Measurements from ENCODE around the gene AZU1. TPM values are rescaled to one million over a fixed set of nuclear protein-coding genes. Genes with fewer than 3 reads are reported as not detected.

The AZU1 gene
- total RNA-seq, 1 donor from 2014 or later = 0.21 TPM

GRCh38 chr19:782185-782877 is 45.3 kb upstream of the AZU1 start:
- Mint-ChIP-seq H3K36me3 (ENCODE audit: low read depth, unreplicated experiment) (no peaks in the 10 kb centered on the region), H3K4me1 (ENCODE audit: unreplicated experiment) (peaks cover 21% of the 10 kb centered on the region), H3K4me3 (ENCODE audit: unreplicated experiment) (peak overlapping the region; percentile 85), H3K27me3 (ENCODE audit: unreplicated experiment) (peaks cover 4% of the 10 kb centered on the region), H3K27ac (ENCODE audit: unreplicated experiment) (peak overlapping the region; percentile 92), H3K9me3 (ENCODE audit: unreplicated experiment) (no peaks in the 10 kb centered on the region)
- peak; percentile 37 for DNase-seq (ENCODE audit: low spot score)
- TF ChIP-seq, protein P1, sequence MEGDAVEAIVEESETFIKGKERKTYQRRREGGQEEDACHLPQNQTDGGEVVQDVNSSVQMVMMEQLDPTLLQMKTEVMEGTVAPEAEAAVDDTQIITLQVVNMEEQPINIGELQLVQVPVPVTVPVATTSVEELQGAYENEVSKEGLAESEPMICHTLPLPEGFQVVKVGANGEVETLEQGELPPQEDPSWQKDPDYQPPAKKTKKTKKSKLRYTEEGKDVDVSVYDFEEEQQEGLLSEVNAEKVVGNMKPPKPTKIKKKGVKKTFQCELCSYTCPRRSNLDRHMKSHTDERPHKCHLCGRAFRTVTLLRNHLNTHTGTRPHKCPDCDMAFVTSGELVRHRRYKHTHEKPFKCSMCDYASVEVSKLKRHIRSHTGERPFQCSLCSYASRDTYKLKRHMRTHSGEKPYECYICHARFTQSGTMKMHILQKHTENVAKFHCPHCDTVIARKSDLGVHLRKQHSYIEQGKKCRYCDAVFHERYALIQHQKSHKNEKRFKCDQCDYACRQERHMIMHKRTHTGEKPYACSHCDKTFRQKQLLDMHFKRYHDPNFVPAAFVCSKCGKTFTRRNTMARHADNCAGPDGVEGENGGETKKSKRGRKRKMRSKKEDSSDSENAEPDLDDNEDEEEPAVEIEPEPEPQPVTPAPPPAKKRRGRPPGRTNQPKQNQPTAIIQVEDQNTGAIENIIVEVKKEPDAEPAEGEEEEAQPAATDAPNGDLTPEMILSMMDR (IDR thresholded peaks at IDR 0.05; ENCODE audit: unreplicated experiment) = no peak

- H3K36me3 Mint-ChIP-seq (ENCODE audit: low read depth, unreplicated experiment) = no peaks in the 10 kb centered on the region
- H3K27me3 Mint-ChIP-seq (ENCODE audit: unreplicated experiment) = peaks cover 4% of the 10 kb centered on the region
- no peaks in the 10 kb centered on the region for H3K9me3 Mint-ChIP-seq (ENCODE audit: unreplicated experiment)
- TF ChIP-seq, protein P1 (IDR thresholded peaks at IDR 0.05; ENCODE audit: unreplicated experiment) = no peak
- peak overlapping the region; percentile 85 for H3K4me3 Mint-ChIP-seq (ENCODE audit: unreplicated experiment)
- H3K4me1 Mint-ChIP-seq (ENCODE audit: unreplicated experiment) = peaks cover 21% of the 10 kb centered on the region
- H3K27ac Mint-ChIP-seq (ENCODE audit: unreplicated experiment) = peak overlapping the region; percentile 92
- DNase-seq (ENCODE audit: low spot score) = peak; percentile 42
Measured at GRCh38 chr19:782878-783668, 44.6 kb upstream of the AZU1 start.

- H3K9me3 Mint-ChIP-seq (ENCODE audit: unreplicated experiment) = no peaks in the 10 kb centered on the region
- H3K27ac Mint-ChIP-seq (ENCODE audit: unreplicated experiment) = peak overlapping the region; percentile 57
- peaks cover 24% of the 10 kb centered on the region for H3K4me1 Mint-ChIP-seq (ENCODE audit: unreplicated experiment)
- TF ChIP-seq, protein P1 (IDR thresholded peaks at IDR 0.05; ENCODE audit: unreplicated experiment) = no peak
- no peaks in the 10 kb centered on the region for H3K36me3 Mint-ChIP-seq (ENCODE audit: low read depth, unreplicated experiment)
- no peak for DNase-seq (ENCODE audit: low spot score)
- H3K4me3 Mint-ChIP-seq (ENCODE audit: unreplicated experiment) = no peak overlapping the region
- H3K27me3 Mint-ChIP-seq (ENCODE audit: unreplicated experiment) = peaks cover 4% of the 10 kb centered on the region
Measured at GRCh38 chr19:784541-784940, 43.1 kb upstream of the AZU1 start.

DNA sequence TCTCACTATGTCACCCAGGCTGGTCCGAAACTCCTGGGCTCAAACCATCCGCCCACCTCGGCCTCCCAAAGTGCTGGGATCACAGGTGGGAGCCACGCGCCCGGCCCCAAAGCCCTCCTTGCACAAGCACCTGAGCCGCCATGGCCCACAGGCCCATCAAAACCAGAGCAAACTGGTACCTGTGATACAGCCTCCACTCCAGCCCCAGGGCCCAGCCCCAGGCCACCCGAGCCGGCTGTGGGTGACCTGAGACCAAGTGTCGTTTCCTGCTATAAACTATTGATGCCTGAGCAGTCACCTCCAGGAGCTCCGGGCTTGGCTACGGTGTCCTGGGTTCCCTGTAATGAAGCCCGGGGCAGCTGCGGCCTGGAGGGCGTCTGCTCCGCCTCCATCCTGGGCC is 40.1 kb upstream of the AZU1 start:
- TF ChIP-seq, protein P1 (IDR thresholded peaks at IDR 0.05; ENCODE audit: unreplicated experiment) = no peak
- no peak for DNase-seq (ENCODE audit: low spot score)
- no peaks in the 10 kb centered on the region for H3K36me3 Mint-ChIP-seq (ENCODE audit: low read depth, unreplicated experiment)
- H3K27me3 Mint-ChIP-seq (ENCODE audit: unreplicated experiment) = peaks cover 9% of the 10 kb centered on the region
- H3K4me1 Mint-ChIP-seq (ENCODE audit: unreplicated experiment) = peaks cover 38% of the 10 kb centered on the region
- H3K4me3 Mint-ChIP-seq (ENCODE audit: unreplicated experiment) = no peak overlapping the region
- H3K27ac Mint-ChIP-seq (ENCODE audit: unreplicated experiment) = peak overlapping the region; percentile 30
- no peaks in the 10 kb centered on the region for H3K9me3 Mint-ChIP-seq (ENCODE audit: unreplicated experiment)

- H3K36me3 Mint-ChIP-seq (ENCODE audit: low read depth, unreplicated experiment) = no peaks in the 10 kb centered on the region
Measured at GRCh38 chr19:788686-788982, 39.0 kb upstream of the AZU1 start.

More at GRCh38 chr19:788686-788982, 39.0 kb upstream of the AZU1 start:
- Mint-ChIP-seq H3K4me3 (ENCODE audit: unreplicated experiment) (no peak overlapping the region), H3K27me3 (ENCODE audit: unreplicated experiment) (peaks cover 8% of the 10 kb centered on the region), H3K27ac (ENCODE audit: unreplicated experiment) (peak overlapping the region; percentile 100), H3K4me1 (ENCODE audit: unreplicated experiment) (peaks cover 32% of the 10 kb centered on the region), H3K9me3 (ENCODE audit: unreplicated experiment) (no peaks in the 10 kb centered on the region)
- DNase-seq (ENCODE audit: low spot score) = no peak
- TF ChIP-seq, protein P1 (IDR thresholded peaks at IDR 0.05; ENCODE audit: unreplicated experiment) = no peak

Measured in endothelial cell (in vitro differentiated cells).